ENCODE results near the gene ANKRD13D. TPM values are rescaled to one million over a fixed set of nuclear protein-coding genes. Genes with fewer than 3 reads are reported as not detected.

ANKRD13D gene
- total RNA-seq, 2 experiments from 2014 or later: 56.2 to 61.9 TPM

- peak overlapping the region; percentile 68 for H3K27ac Mint-ChIP-seq
- H3K4me1 Mint-ChIP-seq (ENCODE audit: low read depth): peaks cover 51% of the 10 kb centered on the region
- peak; percentile 88 for DNase-seq
- peaks cover 10% of the 10 kb centered on the region for H3K36me3 Mint-ChIP-seq (ENCODE audit: low read depth)
- peak overlapping the region; percentile 60 for H3K4me3 Mint-ChIP-seq
- H3K27me3 Mint-ChIP-seq (ENCODE audit: low read depth): no peaks in the 10 kb centered on the region
- CTCF ChIA-PET: interaction anchor here (0.6 to 4.9 kb wide), 27 partner anchors 9 to 208 kb away, joined by 3 to 108 read pairs (median 9); partner anchors contain the start of genes CLCF1, POLD4 and SSH3
- intact Hi-C loops (cut with micrococcal nuclease): loop anchor here (1.0 to 5.0 kb wide), 4 partner anchors 54 to 181 kb away; partner anchors contain the start of gene KDM2A
- H3K9me3 Mint-ChIP-seq: no peaks in the 10 kb centered on the region
Observed at GRCh38 chr11:67262731-67263675, 26.1 kb upstream of the ANKRD13D start.

GRCh38 chr11:67264260-67264659, 24.8 kb upstream of the ANKRD13D start:
- no peak for DNase-seq
- peaks cover 60% of the 10 kb centered on the region for H3K4me1 Mint-ChIP-seq (ENCODE audit: low read depth)
- H3K27ac Mint-ChIP-seq: peak overlapping the region; percentile 83
- CTCF ChIA-PET: interaction anchor here (1.0 to 4.9 kb wide), 8 partner anchors 9 to 183 kb away, joined by 4 to 108 read pairs (median 6); partner anchors contain the start of gene SSH3
- H3K9me3 Mint-ChIP-seq: no peaks in the 10 kb centered on the region
- no peak overlapping the region for H3K4me3 Mint-ChIP-seq
- no peaks in the 10 kb centered on the region for H3K27me3 Mint-ChIP-seq (ENCODE audit: low read depth)
- intact Hi-C loops (cut with micrococcal nuclease): loop anchor here (5.0 kb wide), 2 partner anchors 147 to 182 kb away; partner anchors contain the start of gene KDM2A
- H3K36me3 Mint-ChIP-seq (ENCODE audit: low read depth): peaks cover 22% of the 10 kb centered on the region

GRCh38 chr11:67264877-67265632, 24.0 kb upstream of the ANKRD13D start:
- no peaks in the 10 kb centered on the region for H3K27me3 Mint-ChIP-seq (ENCODE audit: low read depth)
- H3K27ac Mint-ChIP-seq: peak overlapping the region; percentile 87
- H3K4me3 Mint-ChIP-seq: peak overlapping the region; percentile 72
- H3K9me3 Mint-ChIP-seq: no peaks in the 10 kb centered on the region
- CTCF ChIA-PET: interaction anchor here (0.6 to 4.9 kb wide), 8 partner anchors 10 to 184 kb away, joined by 3 to 108 read pairs (median 5); partner anchors contain the start of gene SSH3
- peak; percentile 45 for DNase-seq
- intact Hi-C loops (cut with micrococcal nuclease): loop anchor here (5.0 kb wide), 4 partner anchors 137 to 242 kb away; partner anchors contain the start of genes CDK2AP2, KDM2A, PITPNM1 and PPP1CA
- H3K4me1 Mint-ChIP-seq (ENCODE audit: low read depth): peaks cover 68% of the 10 kb centered on the region
- peaks cover 28% of the 10 kb centered on the region for H3K36me3 Mint-ChIP-seq (ENCODE audit: low read depth)

GRCh38 chr11:67265633-67266448, 23.3 kb upstream of the ANKRD13D start:
- Mint-ChIP-seq H3K9me3 (no peaks in the 10 kb centered on the region), H3K4me1 (ENCODE audit: low read depth) (peaks cover 72% of the 10 kb centered on the region), H3K27me3 (ENCODE audit: low read depth) (no peaks in the 10 kb centered on the region), H3K4me3 (peak overlapping the region; percentile 72), H3K27ac (peak overlapping the region; percentile 87), H3K36me3 (ENCODE audit: low read depth) (peaks cover 36% of the 10 kb centered on the region)
- CTCF ChIA-PET: interaction anchor here (0.6 to 4.9 kb wide), 9 partner anchors 12 to 184 kb away, joined by 3 to 108 read pairs (median 7); partner anchors contain the start of gene SSH3
- DNase-seq: peak; percentile 81
- intact Hi-C loops (cut with micrococcal nuclease): loop anchor here (1.0 to 5.0 kb wide), 3 partner anchors 51 to 241 kb away; partner anchors contain the start of genes CDK2AP2, PITPNM1, PPP1CA and TBC1D10C

GRCh38 chr11:67266449-67267187, 22.5 kb upstream of the ANKRD13D start, which contains the start of gene GRK2:
Gene GRK2, plus strand, starts transcription at chr11:67266473. Its CDS starts 227 bp downstream, at chr11:67266700.
- CTCF ChIA-PET: interaction anchor here (0.6 to 2.7 kb wide), 5 partner anchors 11 to 170 kb away, joined by 3 to 20 read pairs (median 8); no protein-coding TSS in a partner anchor
- Mint-ChIP-seq H3K36me3 (ENCODE audit: low read depth) (peaks cover 44% of the 10 kb centered on the region), H3K4me3 (peak within 1 kb of the TSS; percentile 86), H3K4me1 (ENCODE audit: low read depth) (peaks cover 75% of the 10 kb centered on the region), H3K27me3 (ENCODE audit: low read depth) (no peaks in the 10 kb centered on the region), H3K27ac (peak within 1 kb of the TSS; percentile 99), H3K9me3 (no peaks in the 10 kb centered on the region)
- peak; percentile 55 for DNase-seq
- intact Hi-C loops (cut with micrococcal nuclease): loop anchor here (1.0 to 5.0 kb wide), 3 partner anchors 51 to 241 kb away; partner anchors contain the start of genes CDK2AP2, PITPNM1, PPP1CA and TBC1D10C

- Mint-ChIP-seq H3K4me3 (peak overlapping the region; percentile 86), H3K36me3 (ENCODE audit: low read depth) (peaks cover 52% of the 10 kb centered on the region), H3K4me1 (ENCODE audit: low read depth) (peaks cover 78% of the 10 kb centered on the region), H3K27ac (peak overlapping the region; percentile 99), H3K9me3 (no peaks in the 10 kb centered on the region), H3K27me3 (ENCODE audit: low read depth) (no peaks in the 10 kb centered on the region)
- CTCF ChIA-PET: interaction anchor here (0.7 to 2.7 kb wide), 6 partner anchors 10 to 169 kb away, joined by 3 to 20 read pairs (median 6); no protein-coding TSS in a partner anchor
- peak; percentile 69 for DNase-seq
- intact Hi-C loops (cut with micrococcal nuclease): loop anchor here (1.0 to 5.0 kb wide), 5 partner anchors 10 to 240 kb away; partner anchors contain the start of genes CDK2AP2, PITPNM1, PPP1CA and TBC1D10C
Observed at GRCh38 chr11:67267188-67268080, 21.7 kb upstream of the ANKRD13D start.

GRCh38 chr11:67268081-67268961, 20.8 kb upstream of the ANKRD13D start:
- Mint-ChIP-seq H3K36me3 (ENCODE audit: low read depth) (peaks cover 56% of the 10 kb centered on the region), H3K9me3 (no peaks in the 10 kb centered on the region), H3K4me3 (peak overlapping the region; percentile 86), H3K27ac (peak overlapping the region; percentile 99), H3K27me3 (ENCODE audit: low read depth) (no peaks in the 10 kb centered on the region), H3K4me1 (ENCODE audit: low read depth) (peaks cover 78% of the 10 kb centered on the region)
- intact Hi-C loops (cut with micrococcal nuclease): loop anchor here (1.0 to 5.0 kb wide), 5 partner anchors 9 to 239 kb away; partner anchors contain the start of genes CDK2AP2, PITPNM1, PPP1CA and TBC1D10C
- DNase-seq: peak; percentile 91
- CTCF ChIA-PET: interaction anchor here (1.2 to 2.7 kb wide), 6 partner anchors 9 to 113 kb away, joined by 3 to 20 read pairs (median 6); no protein-coding TSS in a partner anchor

- peaks cover 77% of the 10 kb centered on the region for H3K4me1 Mint-ChIP-seq (ENCODE audit: low read depth)
- H3K9me3 Mint-ChIP-seq: no peaks in the 10 kb centered on the region
- peak overlapping the region; percentile 86 for H3K4me3 Mint-ChIP-seq
- CTCF ChIA-PET: interaction anchor here (0.7 to 4.1 kb wide), 5 partner anchors 9 to 83 kb away, joined by 4 to 25 read pairs (median 4); partner anchors contain the start of gene ANKRD13D
- intact Hi-C loops (cut with micrococcal nuclease): loop anchor here (1.0 to 5.0 kb wide), 5 partner anchors 8 to 238 kb away; partner anchors contain the start of genes CDK2AP2, PITPNM1, PPP1CA and TBC1D10C
- no peak for DNase-seq
- H3K27ac Mint-ChIP-seq: peak overlapping the region; percentile 99
- H3K27me3 Mint-ChIP-seq (ENCODE audit: low read depth): no peaks in the 10 kb centered on the region
- peaks cover 56% of the 10 kb centered on the region for H3K36me3 Mint-ChIP-seq (ENCODE audit: low read depth)
Observed at GRCh38 chr11:67268962-67269268, 20.2 kb upstream of the ANKRD13D start.

Measured in activated naive CD4-positive, alpha-beta T cell treated with anti-CD3 and anti-CD28 coated beads for 36 hours (primary cell).